Fibroblast of skin of abdomen (primary cell): Measurements from ENCODE around the gene OR1F1.
"Not testable (repeated sequence)": the region's sequence is repeated elsewhere in the genome, so short reads cannot be mapped to it uniquely, and the experiment has no call there.

Experiments
- DNase-seq: peaks from one replicate; pipeline ENCODE4 v3.0.0-alpha.2; 2013

OR1F1 gene

DNA sequence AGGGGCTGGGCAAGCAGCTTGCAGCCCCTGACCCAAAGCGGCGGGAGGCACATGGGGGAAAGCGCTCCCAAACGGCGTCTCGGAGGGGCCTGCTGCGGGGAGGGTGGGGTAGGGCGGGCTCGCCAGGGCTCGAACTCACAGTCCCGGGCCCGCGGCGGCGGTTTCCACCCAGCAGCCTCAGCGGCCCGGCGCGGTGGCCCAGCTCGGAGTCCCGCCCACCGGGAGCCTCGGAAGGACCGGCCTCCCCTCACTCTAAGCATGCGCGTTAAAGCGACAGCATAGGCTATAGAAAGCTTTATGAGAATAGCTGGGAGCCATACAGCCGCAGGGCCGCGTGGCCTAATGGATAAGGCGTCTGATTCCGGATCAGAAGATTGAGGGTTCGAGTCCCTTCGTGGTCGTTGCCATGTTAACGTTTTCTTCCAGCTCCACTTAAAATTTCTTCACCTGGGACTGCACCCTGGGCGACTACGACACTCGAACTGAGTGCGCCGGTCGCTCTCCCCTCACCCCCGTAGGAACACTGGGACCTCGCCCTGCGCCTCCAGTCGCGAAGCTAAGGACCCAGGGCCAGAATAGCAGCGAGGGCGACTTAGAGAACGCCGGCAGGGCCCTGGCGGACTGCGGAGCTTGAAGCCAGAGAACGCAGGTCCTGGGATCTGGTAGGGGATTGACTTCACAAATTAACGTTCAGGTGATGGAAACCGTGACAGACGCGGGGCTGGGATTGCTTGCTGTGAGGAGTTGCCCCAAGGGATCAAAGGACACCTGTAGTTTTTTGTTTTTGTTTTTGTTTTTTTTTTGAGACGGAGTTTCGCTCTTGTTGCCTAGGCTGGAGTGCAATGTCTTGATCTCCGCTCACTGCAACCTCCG, 37.4 kb upstream of the OR1F1 start:
- DNase-seq = peak; percentile 96

DNA sequence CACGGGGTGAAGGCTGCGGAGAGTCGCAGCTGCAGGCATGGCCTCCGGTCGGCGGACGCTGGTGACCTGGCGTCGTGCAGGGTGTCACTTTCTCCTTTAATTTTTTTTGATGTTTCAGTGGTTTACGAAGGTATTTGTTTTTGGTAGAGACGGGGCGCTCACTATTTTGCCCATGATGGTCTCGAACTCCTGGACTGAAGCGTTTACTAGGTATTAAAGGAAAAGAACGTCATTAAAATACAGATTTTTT, 36.1 kb upstream of the OR1F1 start:
- DNase-seq = no peak

DNA sequence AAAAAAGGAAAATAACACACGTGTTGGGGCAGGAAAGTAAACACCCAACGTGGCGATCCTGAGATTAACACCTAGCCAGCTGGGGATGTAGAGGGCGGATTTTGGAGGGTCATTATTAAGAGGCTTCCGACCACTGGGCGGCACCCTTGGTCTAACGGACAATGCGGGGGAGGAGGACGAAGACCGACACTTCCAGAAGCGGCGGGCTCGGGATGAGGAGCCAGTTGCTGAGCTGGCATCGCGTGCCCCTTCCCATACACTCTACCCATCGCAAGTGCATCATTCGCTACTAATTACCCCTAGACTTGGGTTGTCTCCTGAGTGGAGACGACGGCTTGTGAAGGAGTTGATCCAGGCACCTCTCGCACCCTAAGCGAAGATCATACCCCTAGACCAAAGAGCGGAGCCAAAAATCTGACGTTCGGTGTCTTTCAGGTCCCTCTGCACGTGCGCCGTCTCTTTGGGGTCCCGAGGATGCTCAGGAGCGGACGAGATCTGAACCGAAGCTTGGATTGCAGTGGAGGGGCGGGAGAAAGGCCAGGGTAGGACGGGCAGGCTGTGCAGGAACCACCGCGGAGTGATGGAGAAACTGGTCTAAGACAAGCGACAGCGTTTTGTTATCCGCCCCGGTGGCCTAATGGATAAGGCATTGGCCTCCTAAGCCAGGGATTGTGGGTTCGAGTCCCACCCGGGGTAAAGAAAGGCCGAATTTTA, 35.6 kb upstream of the OR1F1 start:
- DNase-seq = peak; percentile 93

DNA sequence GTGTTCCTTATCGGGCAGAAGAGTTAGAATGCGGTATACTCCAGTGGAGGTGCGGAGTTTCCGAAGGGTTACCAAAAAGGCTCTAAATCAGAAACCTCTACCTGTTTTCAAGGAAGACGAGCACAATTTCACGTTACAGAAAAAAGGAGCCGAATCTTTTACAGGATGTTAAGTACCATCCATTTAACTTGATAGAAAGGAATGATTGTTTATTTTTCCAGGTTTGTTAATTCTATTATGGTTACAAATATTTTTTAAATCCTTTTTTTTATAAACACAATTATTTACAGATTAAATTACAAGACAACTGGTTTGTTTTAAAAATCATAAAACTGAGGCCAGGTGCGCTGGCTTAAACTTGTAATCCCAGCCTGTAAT, 35.0 kb upstream of the OR1F1 start:
- no peak for DNase-seq

DNA sequence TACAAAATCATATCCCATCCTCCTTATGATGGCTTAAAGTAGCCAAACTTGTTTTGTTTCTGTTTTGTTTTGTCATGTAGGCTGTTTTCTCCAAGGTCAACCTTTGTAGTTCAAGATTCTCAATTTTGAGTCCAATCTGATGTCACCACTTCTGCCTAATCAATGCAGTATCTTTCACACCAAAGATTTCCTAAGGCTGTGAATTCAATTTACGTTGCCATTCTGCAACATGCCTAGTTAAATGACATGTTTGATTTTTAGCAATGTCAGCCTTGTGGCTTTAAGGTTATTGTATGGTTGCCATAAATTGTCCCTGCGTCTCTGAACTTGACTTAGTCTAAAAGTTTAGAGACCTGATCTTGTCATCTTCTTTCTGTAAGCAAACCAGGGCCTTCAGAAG, 32.8 kb upstream of the OR1F1 start:
- no peak for DNase-seq

DNA sequence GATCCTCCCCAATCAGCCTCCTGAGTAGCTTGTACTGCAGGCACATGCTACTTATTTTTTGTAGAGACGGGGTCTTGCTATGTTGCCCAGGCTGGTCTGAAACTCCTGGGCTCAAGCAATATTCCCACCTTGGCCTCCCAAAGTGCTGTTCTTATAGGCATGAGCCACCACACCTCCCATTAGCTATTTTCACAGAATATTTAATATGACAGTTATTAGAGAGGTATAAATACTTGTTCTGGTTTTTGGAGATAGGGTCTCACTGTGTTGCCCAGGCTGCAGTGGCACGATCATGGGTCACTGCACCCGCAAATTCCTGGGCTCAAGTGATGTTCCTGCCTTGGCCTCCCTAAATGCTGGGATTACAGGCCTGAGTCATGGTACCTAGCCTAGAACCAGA, 32.0 kb upstream of the OR1F1 start:
- no peak for DNase-seq

DNA sequence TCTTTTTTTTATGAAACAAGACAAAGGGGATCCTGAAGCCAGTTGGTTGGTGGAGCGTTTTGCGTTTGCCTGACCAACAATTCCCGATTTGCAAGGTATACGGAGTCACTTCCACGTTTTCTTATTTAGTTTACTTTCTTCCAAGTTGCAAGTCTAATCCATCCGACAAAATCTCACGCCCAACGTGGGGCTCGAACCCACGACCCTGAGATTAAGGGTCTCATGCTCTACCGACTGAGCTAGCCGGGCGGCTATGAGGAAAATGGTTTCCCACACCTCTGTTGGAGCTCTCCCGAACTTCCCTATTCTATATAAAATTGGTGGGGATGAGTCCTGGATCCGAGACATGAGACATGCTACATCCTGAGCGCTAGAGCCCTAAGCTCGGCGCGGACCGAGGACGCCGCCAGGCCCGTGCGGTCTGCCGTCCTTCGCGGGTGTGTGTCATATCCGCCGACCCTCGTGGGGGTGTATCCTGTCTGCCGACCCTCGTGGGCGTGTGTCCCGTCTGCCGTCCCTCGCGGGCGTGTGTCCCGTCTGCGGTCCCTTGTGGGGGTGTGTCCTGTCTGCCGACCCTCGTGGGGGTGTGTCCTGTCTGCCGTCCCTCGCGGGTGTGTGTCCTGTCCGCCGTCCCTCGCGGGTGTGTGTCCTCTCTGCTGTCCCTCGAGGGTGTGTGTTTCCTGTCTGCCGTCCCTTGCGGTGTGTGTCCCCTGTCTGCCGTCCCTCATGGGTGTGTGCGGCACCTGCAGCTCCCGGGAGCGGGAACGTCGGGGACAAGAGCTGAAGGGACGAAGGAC, 30.6 kb upstream of the OR1F1 start:
- DNase-seq = peak; percentile 96

DNA sequence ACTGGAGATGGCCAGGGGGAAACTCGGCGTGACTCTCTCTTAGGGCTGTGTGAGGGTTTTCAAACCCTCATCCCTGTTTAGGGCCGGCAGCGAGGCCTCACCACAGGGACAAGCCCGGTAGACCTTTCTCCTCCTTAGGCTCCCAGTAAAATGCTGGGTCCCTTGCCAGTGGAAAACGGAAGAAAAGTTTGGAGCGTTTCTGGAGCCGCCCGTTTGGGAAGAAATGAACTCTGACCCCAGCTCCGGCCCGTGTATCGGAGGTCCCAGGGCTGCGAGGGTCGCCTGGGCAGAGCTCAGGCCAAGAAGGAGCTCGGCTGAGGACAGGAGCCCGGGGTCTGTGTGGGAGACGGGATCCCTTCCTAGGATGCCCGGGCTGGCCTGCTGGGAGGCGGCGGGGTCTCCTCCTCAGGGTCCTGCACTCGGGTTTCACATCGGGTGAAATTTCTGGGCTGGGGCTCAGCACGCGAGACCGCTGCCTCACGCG, 29.9 kb upstream of the OR1F1 start:
- DNase-seq = no peak

DNA sequence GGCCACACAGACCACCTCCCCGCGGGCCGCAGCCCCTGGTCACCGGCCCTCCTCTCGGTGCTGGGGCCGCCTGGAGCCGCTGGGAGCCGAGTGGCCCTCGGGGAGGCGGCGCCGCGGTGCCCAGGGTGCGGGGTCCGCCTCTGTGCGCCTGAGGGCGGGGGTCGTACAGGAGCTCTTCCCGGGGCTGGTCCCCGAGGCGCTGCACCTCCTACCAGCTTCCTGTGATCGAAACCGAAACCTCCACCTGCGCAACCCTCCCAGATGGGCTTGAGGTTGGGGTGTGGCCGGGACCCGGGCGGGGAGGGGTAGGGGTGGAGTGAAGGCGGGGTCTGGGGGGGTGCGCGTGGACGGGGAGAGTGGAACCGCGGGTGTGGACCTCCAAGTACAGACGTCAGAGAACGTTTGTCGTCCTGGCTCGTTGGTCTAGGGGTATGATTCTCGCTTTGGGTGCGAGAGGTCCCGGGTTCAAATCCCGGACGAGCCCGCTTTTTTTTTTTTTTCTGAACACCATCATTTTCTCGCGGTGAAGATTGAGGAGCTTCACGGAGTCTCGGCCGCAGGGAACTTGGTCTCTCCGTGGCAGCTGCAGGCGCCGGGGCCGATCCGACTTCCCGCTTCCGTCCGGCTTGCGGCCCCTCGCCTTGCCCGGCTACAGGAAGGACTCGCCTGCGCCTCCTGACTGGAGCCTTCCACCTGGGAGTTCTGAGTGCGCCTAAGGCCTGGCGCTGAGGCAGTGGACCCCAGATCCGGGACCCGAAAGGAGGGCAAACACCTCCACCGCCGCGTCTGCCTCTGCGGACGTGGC, 29.3 kb upstream of the OR1F1 start:
- DNase-seq = peak; percentile 83

DNA sequence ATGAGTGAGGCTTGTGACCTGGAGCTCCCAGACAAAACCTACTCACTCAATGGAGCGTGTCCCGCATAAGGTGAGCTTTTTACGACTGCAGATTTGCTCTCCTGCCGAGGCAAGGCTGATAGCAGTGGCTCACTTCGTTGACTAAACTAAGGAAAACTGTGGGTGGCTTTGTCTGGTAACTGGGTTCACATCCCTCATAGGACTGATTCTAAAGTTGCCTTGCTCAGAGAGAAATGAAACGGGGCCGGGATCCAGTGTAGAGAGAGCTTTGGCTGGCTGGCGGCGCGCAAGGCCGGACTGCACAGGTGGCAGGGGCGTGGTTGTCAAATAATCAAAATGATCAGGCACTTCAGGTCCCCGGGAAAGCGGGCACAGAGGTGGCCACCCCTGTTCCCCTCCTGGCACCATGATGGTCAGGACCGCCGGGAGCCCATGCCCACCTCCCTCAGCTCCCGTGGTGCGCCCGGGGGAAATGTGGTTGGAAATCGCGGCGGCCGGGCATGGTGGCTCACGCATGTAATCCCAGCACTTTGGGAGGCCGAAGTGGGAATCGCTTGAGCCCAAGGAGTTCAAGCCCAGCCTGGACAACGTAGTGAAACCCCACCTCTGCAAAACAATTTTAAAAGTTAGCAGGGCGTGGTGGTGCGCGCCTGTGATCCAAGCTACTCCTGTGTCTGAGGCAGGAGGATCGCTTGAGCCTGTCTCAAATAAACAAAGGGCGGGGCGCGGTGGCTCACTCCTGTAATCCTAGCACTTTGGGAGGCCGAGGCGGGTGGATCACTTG, 26.6 kb upstream of the OR1F1 start:
- no peak for DNase-seq

DNA sequence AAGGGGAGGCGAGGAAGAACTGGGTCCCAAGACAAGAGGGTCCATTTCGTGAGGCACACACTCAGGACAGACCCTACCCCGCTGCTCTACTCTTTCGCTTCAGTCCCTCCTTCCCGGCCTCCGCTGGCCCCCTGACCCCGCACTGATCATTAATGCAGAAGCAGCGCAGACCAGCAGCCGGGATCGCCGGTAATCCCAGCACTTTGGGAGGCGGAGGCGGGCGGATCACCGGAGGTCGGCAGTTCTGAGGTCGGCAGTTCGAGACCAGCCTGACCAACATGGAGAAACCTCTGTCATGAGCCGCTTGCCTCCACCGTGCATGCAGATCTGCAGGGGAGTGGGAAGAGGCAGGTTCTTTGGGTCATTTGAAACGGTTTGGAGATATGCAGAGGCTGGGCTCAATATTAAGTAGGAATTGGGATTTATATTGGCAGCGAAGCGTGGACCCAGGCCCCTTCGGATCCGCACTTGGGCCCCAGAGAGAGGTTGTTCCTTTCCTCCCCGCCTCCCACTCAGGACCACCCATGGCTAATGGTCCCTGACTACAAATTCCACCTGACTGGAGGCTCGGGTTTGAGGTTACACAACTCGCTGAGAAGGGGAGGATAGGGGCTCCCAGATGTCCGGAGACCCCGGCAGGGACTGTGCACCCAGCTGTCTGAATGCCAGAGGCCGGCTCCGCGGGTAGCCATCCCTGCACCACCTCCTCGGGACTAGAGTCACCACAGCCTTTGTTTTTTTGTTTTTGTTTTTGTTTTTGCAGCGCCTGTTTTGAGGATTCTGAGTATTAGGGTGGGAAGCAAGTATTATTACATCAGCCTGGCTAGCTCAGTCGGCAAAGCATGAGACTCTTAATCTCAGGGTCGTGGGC, 23.6 kb upstream of the OR1F1 start:
- no peak for DNase-seq

DNA sequence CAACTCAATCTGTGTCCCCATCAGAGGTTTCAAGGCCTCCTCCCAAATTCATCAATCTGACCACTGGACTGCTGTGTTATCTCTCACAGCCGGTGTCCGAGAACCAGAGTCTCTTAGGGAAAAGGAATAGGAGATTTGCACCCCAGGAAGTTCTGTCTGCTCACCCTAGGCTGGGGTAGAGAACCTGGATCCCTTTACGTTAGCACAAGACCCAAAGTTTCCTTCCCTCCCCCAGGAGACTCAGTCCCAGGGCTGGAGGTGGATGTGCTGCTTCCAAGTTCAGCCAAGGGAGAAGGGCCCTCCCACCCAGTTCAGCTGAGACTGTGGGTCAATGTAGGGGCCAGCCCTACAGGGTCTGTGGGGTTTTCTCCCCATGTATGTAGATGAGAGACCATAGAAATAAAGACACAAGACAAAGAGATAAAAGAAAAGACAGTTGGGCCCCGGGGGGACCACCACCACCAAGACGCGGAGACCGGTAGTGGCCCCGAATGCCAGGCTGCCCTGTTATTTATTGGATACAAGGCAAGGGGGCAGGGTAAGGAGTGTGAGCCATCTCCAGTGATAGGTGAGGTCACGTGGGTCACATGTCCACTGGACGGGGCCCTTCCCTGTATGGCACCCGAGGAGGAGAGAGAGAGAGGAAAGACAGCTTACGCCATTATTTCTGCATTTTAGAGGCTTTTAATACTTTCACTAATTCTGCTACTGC, 22.7 kb upstream of the OR1F1 start:
- no peak for DNase-seq

DNA sequence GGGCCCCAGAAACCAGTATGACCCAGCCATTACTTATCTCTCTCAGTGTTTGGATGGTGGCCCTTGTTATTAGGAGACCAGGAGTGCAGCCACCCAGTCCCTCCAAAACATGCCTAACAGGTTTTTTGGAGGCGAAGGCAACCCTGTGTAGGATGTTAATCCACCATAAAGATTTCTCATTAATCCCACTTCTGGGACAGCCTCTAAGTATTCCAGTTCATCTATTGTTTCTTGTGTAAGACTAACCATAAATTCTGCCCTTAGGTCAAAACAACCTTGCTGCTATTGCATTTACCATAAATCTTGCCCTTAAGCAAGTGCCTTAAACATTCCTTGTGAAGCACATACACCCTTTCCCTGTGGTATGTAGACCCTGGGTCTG, 21.5 kb upstream of the OR1F1 start:
- no peak for DNase-seq

DNA sequence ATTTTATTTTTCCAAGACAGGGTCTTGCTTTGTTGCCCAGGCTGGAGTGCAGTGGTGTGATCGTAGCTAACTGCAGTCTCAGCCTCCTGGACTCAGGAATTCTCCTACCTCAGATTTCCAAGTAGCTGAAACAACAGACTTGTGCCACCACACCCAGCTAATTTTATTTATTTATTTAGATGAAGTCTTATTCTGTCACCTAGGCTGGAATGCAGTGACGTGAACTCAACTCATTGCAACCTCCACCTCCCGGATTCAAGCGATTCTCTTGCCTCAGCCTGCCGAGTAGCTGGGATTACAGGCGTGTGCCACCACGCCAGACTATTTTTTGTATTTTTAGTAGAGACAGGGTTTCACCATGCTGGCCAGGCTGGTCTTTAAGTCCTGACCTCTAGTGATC, 19.3 kb upstream of the OR1F1 start:
- DNase-seq = not testable (repeated sequence)

DNA sequence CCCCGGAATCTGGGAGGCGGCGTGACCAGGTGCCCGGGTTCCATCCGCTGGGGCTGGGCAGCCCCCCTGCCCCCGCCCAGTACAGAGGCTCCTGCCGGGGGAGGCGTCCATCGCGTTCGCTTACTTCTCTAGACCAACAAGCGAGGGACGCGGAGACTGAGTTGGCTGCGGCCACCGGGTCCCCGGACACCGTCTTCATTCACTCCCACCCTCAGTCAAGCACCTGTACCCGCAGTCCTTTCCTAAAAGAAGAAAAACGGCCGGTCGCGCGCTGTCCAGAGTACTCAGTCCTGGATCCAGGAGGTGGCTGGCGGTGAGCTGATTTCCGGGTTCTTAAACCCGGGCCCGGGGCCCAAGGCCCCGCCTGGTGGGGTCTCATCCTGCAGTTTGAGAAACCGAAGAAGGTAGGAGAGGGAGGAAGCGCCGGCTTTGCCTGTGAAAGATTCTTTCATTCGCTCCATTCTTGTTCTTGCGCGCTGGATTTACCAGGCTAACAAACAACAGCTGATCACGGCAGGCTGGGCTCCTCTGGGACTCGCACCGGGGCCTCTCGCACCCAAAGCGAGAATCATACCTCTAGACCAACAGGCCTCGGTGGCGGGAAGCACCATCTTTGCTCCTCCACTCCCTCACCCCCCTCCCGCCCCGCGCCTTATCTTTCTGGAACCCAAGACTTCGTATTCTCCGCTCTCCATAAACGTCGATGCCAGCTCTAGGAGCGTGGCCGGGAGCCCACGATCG, 17.4 kb upstream of the OR1F1 start:
- DNase-seq = no peak

DNA sequence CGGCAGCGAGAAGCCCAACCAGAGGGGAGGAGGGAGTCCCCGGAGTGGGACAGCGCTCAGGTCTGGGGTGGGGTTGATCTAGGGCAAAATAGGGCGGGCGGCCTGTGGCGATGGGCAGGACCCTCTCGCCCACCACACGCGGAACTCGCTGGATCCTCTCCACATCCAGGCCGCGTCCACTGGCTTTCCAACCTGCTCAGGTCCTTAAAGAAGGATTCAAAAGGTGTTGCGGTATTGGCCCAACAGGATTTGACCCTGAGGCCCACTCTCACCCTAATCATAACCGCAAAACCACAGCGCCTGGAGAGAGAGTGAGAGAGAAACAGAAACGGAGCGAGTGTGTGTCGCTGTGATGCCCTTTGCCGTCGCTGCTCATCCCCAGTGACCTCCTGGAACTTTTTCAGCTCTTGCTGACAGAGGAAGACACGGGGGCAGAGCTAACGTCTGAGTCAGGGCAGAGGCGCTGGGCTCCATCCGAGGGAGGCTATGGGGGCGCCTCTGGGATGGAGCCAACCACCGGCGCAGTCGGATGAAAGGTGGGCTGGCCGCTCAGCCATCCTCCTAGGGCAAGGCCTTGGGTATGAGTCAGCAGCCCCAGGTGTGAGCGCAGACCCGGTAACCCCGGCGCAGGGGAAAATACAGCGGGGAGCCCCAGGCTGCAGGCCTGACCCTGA, 16.7 kb upstream of the OR1F1 start:
- DNase-seq = no peak

DNA sequence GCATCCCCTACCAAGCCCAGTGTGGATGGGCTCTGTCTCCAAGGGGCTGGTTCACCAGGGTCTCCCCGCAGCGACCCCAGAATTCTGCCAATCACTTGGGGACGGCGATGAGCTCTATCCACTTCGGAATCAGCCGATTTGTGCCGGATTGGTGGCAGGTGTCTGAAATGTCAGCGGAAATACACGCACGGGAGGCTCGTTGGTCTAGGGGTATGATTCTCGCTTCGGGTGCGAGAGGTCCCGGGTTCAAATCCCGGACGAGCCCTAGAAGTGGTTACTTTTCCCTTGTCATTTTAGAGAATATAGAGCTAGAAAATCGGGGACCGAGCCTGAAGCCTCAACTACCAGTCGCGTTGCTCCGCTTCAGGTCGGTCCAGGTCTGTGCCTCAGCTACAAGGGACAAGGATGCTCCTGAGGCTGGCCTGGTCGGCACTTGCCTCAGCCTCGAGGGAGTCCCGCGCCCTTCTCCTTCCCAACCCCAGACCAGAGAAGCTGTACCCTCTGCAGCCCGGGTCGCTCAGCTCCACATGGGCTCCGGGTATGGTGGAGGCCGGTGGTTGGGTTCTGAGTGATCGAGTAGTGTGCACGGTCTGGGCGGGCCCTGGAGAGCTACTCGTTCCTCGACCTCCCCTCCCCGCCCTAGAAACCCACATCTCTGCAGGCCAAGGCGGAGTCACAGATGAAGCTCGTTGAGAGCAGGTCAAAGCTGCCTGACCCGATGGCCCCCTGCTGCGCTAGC, 16.0 kb upstream of the OR1F1 start:
- DNase-seq = no peak
